ENCODE measurements around the gene KLHL24. TPM values are rescaled to one million over a fixed set of nuclear protein-coding genes. Genes with fewer than 3 reads are reported as not detected.

The KLHL24 gene
- total and polyA plus RNA-seq, 2 of the 13 experiments (the other 11 are each of a cell fraction or from before 2014, with no cell fraction given) = 6.9 to 15.7 TPM

DNA sequence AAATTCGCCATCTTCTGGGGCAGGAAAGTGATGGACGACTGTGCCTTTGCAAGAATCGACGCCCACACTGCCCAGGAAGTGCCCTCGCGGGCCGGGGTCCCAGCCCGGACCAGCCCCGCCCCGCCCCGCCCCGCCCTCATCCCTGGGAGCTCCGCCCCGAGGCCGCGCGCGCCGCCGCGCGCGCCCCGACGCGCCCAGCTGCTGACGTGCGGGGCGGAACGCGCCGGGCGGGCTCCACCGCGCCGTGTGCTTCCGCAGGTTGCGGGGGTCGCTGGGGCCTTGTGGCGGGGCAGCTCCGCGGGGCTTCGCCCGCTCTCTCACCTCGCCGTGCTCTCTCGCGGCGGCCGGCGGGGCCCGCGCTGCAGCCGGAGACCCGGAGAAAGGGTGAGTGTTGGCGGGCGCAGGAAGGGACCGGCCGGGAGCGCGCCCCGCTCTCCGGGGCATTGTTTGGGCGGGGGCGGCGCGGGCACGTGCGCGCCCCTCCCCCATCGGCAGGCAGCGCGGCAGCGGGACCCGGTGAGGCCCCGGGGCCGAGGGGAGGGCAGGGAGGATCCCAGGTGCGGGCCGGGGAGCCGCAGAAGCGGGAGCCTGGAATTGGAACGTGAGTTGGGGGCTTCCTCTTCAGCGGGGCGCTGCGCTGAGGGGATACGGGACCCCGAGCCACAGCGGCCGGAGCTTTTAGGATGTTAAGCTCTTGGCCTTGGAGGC is 62.3 kb downstream of the KLHL24 start, which contains the start of gene YEATS2 (continued):
- TF ChIP-seq, protein P1, sequence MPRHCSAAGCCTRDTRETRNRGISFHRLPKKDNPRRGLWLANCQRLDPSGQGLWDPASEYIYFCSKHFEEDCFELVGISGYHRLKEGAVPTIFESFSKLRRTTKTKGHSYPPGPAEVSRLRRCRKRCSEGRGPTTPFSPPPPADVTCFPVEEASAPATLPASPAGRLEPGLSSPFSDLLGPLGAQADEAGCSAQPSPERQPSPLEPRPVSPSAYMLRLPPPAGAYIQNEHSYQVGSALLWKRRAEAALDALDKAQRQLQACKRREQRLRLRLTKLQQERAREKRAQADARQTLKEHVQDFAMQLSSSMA (CRISPR knock-in tag; IDR thresholded peaks at IDR 0.05) = peak; percentile 72; the same call in 1 of the 2 replicates
- TF ChIP-seq KLF11 (CRISPR knock-in tag; IDR thresholded peaks at IDR 0.05) (no peak), SP140L (CRISPR knock-in tag; IDR thresholded peaks at IDR 0.05; ENCODE audit: borderline replicate concordance) (no peak), SMARCC2 (IDR thresholded peaks at IDR 0.05) (no peak), SETDB1 (CRISPR knock-in tag; IDR thresholded peaks at IDR 0.05; ENCODE audit: borderline replicate concordance) (no peak), ZFP82 (CRISPR knock-in tag; IDR thresholded peaks at IDR 0.05; ENCODE audit: borderline replicate concordance) (0 out of 2 replicates have a peak, but pooled peaks have one; percentile 74), TBX3 (IDR thresholded peaks at IDR 0.05; ENCODE audit: borderline replicate concordance) (no peak), RARA (CRISPR knock-in tag; IDR thresholded peaks at IDR 0.05) (no peak), ZNF720 (CRISPR knock-in tag; IDR thresholded peaks at IDR 0.05) (no peak), SKI (IDR thresholded peaks at IDR 0.05; ENCODE audit: partially characterized antibody) (no peak), ZNF562 (CRISPR knock-in tag; IDR thresholded peaks at IDR 0.05; ENCODE audit: borderline replicate concordance) (no peak), ZSCAN30 (CRISPR knock-in tag; IDR thresholded peaks at IDR 0.05) (no peak)
- TF ChIP-seq, protein P2, sequence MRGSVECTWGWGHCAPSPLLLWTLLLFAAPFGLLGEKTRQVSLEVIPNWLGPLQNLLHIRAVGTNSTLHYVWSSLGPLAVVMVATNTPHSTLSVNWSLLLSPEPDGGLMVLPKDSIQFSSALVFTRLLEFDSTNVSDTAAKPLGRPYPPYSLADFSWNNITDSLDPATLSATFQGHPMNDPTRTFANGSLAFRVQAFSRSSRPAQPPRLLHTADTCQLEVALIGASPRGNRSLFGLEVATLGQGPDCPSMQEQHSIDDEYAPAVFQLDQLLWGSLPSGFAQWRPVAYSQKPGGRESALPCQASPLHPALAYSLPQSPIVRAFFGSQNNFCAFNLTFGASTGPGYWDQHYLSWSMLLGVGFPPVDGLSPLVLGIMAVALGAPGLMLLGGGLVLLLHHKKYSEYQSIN (CRISPR knock-in tag; IDR thresholded peaks at IDR 0.05; ENCODE audit: borderline replicate concordance) = no peak
- TF ChIP-seq, protein P3, sequence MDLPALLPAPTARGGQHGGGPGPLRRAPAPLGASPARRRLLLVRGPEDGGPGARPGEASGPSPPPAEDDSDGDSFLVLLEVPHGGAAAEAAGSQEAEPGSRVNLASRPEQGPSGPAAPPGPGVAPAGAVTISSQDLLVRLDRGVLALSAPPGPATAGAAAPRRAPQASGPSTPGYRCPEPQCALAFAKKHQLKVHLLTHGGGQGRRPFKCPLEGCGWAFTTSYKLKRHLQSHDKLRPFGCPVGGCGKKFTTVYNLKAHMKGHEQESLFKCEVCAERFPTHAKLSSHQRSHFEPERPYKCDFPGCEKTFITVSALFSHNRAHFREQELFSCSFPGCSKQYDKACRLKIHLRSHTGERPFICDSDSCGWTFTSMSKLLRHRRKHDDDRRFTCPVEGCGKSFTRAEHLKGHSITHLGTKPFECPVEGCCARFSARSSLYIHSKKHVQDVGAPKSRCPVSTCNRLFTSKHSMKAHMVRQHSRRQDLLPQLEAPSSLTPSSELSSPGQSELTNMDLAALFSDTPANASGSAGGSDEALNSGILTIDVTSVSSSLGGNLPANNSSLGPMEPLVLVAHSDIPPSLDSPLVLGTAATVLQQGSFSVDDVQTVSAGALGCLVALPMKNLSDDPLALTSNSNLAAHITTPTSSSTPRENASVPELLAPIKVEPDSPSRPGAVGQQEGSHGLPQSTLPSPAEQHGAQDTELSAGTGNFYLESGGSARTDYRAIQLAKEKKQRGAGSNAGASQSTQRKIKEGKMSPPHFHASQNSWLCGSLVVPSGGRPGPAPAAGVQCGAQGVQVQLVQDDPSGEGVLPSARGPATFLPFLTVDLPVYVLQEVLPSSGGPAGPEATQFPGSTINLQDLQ (CRISPR knock-in tag; IDR thresholded peaks at IDR 0.05) = peak; percentile 46; the same call in 1 of the 2 replicates
- TF ChIP-seq, protein P4, sequence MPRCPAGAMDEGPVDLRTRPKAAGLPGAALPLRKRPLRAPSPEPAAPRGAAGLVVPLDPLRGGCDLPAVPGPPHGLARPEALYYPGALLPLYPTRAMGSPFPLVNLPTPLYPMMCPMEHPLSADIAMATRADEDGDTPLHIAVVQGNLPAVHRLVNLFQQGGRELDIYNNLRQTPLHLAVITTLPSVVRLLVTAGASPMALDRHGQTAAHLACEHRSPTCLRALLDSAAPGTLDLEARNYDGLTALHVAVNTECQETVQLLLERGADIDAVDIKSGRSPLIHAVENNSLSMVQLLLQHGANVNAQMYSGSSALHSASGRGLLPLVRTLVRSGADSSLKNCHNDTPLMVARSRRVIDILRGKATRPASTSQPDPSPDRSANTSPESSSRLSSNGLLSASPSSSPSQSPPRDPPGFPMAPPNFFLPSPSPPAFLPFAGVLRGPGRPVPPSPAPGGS (CRISPR knock-in tag; IDR thresholded peaks at IDR 0.05) = 0 out of 2 replicates have a peak, but pooled peaks have one; percentile 45
- TF ChIP-seq, protein P5, sequence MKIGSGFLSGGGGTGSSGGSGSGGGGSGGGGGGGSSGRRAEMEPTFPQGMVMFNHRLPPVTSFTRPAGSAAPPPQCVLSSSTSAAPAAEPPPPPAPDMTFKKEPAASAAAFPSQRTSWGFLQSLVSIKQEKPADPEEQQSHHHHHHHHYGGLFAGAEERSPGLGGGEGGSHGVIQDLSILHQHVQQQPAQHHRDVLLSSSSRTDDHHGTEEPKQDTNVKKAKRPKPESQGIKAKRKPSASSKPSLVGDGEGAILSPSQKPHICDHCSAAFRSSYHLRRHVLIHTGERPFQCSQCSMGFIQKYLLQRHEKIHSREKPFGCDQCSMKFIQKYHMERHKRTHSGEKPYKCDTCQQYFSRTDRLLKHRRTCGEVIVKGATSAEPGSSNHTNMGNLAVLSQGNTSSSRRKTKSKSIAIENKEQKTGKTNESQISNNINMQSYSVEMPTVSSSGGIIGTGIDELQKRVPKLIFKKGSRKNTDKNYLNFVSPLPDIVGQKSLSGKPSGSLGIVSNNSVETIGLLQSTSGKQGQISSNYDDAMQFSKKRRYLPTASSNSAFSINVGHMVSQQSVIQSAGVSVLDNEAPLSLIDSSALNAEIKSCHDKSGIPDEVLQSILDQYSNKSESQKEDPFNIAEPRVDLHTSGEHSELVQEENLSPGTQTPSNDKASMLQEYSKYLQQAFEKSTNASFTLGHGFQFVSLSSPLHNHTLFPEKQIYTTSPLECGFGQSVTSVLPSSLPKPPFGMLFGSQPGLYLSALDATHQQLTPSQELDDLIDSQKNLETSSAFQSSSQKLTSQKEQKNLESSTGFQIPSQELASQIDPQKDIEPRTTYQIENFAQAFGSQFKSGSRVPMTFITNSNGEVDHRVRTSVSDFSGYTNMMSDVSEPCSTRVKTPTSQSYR (CRISPR knock-in tag; IDR thresholded peaks at IDR 0.05; ENCODE audit: borderline replicate concordance) = peak; percentile 99
- TF ChIP-seq, protein P6, sequence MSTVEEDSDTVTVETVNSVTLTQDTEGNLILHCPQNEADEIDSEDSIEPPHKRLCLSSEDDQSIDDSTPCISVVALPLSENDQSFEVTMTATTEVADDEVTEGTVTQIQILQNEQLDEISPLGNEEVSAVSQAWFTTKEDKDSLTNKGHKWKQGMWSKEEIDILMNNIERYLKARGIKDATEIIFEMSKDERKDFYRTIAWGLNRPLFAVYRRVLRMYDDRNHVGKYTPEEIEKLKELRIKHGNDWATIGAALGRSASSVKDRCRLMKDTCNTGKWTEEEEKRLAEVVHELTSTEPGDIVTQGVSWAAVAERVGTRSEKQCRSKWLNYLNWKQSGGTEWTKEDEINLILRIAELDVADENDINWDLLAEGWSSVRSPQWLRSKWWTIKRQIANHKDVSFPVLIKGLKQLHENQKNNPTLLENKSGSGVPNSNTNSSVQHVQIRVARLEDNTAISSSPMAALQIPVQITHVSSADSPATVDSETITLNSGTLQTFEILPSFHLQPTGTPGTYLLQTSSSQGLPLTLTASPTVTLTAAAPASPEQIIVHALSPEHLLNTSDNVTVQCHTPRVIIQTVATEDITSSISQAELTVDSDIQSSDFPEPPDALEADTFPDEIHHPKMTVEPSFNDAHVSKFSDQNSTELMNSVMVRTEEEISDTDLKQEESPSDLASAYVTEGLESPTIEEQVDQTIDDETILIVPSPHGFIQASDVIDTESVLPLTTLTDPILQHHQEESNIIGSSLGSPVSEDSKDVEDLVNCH (CRISPR knock-in tag; IDR thresholded peaks at IDR 0.05) = no peak

All from HepG2 (cell line).